HG02970 (cell line): Measurements from ENCODE around the gene ELK3.

ENCODE experiments used
- ATAC-seq: cut with Tn5 transposase; IDR thresholded peaks from one replicate; pipeline ENCODE4 v1.9.1; 2021; ENCODE audit warnings: mild to moderate bottlenecking, moderate library complexity, moderate number of reproducible peaks; ENCODE audit not compliant: unreplicated experiment, low FRiP score

ELK3 gene

DNA sequence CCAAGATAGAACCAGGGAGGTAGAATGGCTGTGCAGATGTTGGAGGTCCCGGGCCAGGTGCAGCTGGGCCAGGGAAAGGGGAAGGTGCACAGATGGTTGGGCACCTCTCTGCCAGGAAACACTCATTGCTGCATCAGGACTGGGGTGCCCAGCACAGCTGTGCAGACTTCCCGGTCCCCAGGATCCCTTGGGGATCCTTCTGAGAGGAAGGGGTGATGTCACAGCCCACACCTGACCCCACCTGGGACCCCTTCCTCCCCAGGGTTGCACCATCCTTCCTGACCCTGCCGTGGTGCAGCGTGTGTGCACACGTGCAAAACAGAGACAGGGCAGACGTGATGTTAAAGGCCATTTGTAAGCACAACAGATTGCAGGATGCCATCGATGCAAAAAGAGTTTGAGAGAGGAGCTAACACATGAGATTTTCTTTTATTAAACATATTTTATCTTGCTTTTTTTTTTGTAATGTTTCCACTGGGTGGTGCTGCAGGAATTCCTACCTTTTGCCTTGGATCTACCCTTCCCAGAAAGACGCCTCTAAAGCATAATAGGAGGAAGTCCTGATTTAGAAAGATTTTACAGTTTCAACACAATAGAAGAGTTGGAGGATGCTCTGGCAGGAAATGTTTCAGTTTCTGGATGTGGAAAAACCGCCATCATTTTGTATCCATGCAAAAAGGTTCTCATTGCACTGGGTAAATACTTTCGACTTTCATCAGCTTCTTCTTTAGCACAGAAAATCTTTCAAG, 14.8 kb downstream of the ELK3 start:
- no peak for ATAC-seq

DNA sequence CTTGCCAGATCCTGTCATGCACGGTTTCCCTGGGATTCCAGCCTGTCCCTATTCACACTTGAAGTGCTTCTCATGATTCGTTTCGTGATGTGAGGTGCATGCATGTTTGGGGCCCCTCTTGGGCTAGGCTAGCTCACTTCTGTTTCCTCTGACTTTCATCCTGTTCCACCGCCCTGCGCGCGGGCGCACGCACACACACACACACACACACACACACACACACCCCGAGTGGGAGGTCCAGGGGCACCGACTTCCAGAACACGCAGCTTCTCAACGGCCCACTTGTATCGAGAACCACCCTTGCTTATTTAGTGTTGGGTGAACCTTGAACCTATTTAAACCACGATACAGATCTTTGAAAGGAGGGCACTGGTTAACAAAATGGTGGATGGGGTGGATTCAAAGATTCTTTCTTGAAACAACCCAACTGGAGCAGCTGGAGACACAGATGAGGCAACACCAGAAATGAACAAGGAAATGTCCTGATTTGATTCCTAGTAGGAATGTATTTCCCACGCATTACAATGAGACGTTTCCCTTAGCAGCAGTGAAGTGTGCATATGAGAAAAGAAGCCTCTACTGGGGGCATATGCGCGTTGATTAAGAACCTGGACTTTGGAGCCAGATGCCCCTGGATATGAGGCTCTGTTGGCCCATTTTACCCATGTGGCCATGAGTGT, 16.3 kb downstream of the ELK3 start:
- ATAC-seq = no peak

DNA sequence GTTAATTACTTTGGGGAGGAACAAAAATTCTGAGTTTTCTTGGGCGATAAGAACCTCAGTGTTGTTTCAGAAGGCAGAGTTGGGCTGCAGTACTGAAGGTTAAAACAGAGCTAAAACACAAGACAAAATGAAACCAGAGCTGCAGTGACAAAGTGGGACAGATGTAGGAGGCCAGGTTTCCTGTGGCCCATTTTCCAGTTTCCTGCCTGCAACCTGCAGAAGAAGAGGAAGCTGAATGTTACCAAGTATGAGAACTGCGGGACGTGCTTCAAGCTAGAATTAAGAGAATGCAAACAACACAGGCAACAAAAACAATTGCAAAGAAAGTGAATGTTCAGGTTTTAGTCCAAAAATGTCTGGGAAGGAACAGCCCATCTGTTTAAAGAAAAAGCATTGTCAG, 17.8 kb downstream of the ELK3 start:
- no peak for ATAC-seq

DNA sequence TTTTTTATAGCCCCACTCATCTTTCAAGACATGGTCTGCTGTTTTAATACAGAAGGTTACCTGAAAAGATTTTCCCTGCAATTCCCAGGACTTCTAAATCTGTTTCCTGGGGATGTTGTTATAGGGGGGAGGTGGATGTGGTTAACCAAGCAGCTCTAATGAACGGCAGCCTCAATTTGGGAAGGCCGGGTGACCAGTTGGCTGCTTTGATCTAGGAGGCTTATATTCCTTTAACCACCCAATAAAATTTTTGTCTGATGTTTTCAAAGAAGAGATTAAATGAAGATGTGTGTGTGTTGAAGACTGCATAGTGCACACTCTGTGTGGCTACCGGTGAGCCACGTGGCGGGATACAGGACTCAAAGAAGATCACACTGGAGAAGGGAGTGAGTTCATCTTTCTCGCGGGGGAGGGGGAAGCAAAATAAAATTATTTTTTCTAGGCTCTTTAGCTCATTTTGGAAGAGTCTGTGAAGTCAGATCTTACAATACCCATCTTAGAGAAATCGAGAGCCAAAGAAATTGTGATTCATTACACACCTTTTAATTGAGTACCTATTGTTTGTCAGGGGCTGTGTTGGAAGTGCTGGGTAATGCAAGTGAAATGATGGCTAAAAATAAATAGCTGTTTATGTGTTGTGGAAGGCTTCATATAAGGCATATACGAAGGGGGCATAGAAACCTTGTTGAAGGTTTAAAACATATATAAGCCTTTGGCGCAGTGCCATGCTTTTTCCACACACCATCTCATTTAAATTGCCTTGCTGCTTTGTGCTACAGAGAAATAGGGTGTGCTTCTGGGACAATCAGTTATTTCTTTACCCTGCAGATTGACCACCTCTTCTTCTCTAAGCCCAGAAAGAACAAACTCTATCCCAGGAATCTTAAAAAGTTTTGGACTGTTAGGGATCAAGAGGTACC, 18.5 kb downstream of the ELK3 start:
- ATAC-seq = no peak

DNA sequence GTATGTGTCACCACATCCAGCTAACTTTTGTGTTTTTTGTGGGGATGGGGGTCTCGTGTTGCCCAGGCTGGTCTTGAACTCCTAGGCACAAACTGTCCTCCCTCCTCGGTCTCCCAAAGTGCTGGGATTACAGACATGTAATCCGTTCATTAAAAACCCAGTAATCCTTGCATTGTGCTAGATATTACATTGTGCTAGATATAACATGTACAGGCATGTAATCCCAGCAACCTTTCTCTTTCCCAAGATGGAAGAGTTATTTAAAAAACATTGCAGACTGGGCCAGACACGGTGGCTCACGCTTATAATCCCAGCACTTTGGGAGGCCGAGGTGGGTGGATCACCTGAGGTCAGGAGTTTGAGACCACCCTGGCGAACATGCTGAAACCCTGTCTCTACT, 19.7 kb downstream of the ELK3 start:
- ATAC-seq = no peak

DNA sequence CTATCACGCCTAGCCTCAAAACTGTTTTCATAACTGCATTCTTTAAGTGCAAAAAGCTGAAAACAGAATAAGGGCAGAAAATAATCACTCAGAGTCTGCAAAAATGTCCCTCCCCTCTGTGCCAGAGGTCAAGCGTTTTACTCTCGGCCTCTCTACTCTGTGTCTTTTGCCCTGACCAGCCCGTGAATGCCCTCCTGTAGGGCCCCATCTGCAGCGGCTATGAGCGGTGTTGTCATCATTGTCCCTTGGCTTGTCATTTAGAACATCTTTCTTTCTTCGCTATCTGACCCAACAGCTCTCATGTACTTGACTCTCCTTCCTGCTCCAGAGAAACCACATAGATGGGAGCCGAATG, 21.7 kb downstream of the ELK3 start:
- no peak for ATAC-seq

DNA sequence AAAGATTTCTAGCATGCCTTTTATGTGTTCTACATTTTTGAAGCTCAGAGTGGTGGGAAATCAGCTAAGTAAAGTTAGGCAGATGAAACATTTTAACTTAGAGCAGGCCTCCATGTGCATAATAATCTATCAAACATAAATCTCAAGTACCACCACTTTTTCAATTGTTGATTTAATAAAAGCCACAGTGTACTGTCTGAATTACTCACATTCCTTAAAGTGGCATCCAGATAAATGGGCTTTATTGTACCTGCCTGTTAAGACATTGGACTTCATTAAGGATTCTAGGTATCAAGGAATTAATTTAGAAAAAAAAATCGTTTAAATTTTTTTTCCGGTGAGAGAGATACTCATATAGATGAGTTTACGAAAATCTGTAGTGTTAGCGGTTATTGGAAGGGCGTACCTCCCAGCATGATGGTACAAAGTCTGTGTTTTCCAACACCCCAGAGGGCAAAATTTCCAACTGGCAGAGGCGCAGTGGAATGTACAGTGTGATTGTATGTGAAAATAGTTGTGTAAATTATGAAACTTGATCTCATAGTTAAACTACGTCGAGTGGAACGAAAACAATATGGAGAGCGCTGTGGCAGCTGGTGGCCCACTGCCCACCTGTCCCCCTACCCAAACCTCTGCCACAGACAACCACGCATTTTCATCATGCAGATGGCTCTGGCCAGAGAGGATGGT, 25.0 kb downstream of the ELK3 start:
- no peak for ATAC-seq

DNA sequence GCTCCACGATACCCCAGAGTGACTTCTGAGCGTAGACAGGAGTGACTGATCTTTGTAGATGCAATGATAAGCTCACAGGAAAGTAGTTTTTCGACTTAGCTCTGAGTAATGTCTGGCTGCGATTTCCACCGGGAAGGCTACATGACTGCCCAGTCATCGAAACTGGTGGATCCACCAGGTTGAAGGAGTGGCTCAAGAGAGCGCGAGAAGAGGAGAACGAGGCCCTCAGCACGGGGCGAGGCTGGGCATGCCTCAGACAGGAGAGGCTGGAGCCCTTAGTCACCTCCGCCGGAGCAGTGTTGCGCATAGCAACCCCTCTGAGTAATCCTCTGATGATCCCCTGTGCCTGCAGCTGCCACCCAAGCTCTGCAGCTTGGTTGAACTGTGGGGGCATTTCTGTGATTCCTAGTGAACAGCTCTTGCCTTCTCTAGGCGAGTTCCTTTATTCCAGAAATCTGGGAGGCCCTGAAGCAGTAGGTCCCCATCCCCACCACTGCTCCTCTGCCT, 25.6 kb downstream of the ELK3 start:
- no peak for ATAC-seq

DNA sequence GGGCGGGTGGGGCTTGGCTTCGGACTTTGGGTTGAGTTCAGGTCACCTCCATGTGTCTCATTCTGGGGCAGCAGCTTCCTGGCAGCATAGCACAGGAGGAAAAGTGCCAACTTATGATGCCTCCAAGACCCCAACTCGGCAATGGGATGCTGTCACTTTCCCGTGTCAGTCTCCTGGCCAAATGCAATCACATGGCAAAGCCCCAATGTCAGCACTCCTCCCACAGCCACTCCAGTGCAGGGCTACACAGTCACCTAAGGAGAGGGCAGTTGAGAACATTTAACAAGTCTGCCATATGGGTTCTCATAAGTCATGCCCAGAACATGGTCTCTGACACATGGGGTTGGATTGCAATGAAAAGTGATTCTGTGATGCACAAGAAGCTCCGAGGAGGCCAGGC, 26.7 kb downstream of the ELK3 start:
- no peak for ATAC-seq

DNA sequence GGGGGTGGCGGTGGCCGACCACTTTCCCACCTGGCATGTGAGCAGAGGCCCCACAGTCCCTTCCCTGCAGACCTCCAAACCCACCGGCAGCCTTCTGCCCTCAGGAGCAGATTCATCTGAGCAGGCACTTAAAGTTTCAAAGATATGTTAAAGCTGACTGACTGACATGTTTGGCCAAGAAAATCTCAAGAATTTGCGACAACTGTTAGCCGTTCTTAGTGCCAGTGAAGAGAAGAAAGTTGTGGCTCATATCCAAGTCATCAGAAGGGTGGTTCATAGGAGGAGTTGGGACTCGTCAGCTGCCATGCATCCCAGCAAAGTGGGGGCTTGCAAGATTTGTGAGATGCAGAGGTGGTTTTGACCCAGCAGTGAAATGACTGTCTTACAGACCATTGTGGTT, 27.2 kb downstream of the ELK3 start:
- no peak for ATAC-seq

DNA sequence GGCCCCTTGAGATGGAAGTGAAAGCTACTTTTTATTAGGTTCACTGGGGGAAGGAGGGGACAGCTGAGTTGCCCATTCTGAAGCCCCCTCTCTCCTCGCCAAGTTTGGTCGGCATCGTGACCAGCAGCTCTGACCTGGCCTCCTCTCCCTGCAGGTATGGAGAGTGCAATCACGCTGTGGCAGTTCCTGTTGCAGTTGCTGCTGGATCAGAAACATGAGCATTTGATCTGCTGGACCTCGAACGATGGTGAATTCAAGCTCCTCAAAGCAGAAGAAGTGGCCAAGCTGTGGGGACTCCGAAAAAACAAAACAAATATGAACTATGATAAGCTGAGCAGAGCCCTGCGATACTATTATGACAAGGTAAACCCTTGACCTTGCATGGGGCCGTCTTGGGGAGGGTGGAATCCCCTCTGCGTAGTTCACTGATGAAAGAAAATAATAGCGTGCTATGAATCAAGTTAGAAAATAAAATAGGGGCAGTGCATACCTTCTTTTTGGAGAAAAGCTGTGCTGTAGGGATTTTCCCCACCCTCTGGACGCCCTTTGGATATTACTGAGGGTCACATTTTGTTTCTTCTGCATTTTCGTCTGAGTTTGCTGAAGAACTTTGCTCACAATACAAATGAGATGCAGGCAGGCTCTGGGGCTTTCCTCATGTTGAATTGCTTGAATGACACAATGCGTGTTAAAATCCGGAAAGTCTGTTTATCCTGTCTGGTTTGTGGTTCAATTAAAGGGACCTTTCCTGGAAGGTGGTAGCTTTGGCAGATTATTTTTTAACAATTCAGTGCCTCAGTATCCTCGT, 29.4 kb downstream of the ELK3 start:
- ATAC-seq = no peak

DNA sequence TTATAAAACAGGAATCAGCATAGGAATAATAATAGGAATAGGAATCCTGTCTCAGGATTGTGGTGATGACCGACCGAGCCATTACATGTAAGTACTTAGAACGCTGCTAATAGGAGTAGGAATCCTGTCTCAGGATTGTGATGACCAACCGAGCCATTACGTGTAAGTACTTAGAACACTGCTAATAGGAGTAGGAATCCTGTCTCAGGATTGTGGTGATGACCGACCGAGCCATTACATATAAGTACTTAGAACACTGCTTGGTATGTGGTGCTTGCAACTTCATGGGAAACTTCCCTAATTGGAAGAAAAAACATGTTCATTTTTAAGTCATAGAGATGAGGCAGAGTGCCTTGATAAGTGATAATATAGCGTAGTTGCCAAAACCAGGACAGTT, 30.0 kb downstream of the ELK3 start:
- no peak for ATAC-seq

DNA sequence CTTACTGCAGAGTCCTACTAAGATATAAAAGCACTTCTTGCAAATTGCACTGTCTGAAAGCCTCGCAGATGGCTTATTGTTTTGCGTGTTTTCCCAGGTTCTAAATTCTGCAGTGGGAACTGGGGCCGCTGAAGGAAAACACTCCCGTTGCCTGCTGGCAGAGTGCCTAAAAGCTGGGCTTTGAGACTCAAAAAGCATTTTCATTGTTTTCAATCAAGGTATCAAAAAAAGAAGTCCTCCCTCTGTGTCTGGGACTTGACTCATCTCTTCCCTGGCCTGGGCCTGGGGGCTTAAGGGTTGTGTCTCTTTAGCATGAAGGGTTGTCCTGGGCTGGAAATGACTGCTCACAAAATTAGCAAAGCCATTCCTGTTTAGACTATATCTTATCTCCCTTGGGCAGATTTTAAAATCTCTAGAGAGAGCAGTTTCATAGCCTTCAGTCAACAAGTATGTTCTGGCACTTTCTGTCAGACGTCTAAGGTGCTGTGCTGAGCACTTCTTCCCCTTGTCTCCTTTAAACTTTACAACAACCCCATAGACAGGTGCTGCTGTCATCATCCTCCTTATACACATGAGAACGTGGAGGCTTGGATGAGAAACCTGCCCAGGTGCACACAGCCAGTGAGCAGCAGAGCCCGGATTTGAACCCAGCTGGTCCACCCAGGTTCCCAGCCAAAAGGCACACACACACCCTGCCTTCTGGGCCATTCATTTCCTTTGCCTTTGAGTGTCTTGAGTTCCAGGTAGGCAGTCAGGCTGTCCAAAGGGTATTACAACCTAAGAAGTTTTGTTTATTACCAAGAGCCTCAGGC, 31.1 kb downstream of the ELK3 start:
- no peak for ATAC-seq

DNA sequence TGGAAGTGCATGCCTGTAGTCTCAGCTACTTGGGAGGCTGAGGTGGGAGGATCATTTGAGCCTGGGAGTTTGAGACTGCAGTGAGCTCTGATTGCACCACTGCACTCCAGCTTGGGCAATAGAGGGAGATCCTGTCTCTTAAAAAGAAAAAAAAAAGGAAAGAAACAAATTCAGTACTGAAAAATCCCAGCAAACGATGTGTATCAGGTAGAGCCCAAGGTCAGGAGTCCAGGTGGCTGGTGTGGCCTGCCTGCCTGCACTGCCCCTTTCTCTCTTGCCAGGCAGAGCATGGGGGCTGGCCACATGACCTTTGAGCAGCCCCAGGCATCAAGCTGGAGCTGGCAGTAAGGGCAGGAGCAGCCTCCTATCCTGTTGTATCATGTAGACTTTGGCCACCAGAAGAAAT, 31.8 kb downstream of the ELK3 start:
- ATAC-seq = no peak

DNA sequence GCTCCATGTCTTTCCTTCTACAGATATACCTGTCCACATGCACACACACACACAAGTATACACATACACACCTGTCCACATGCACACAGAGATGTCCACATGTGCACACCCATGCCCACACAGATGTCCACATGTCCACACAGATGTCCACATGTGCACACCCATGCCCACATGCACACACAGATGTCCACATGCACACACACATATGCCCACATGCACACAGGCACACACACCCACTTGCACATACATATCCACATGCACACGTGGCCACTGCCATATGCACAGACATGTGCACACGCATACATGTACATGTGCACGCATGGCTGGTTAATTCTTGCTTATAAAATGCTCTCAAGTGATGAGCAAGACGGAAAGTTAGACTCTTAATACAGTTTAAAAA, 32.2 kb downstream of the ELK3 start:
- ATAC-seq = no peak

DNA sequence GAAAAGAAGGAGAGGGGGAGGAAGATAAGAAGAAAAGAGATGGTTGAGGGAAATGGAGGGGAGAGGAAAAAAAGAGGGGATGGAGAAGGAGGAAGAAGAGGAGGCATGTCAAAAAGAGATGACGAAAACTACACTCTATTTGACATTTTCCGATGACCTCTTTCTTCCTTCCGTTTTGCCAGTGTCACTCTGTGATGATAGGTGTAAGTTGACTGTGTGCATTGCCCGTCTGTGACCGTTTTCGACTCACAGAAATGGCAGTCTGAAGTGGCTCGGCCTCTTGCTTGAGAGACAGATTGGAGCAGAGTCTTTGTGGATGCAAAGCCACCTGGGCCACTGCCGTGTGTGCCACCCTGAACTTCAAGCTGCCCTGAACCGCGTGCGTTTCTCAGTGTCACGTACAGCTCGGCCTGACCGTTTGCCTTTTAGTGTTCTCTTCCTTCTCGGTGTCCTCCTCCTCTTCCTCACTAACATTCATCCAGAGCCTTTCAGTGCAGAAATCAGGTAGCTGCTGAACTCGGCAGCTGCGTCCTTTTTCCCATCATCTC, 32.7 kb downstream of the ELK3 start:
- ATAC-seq = no peak

DNA sequence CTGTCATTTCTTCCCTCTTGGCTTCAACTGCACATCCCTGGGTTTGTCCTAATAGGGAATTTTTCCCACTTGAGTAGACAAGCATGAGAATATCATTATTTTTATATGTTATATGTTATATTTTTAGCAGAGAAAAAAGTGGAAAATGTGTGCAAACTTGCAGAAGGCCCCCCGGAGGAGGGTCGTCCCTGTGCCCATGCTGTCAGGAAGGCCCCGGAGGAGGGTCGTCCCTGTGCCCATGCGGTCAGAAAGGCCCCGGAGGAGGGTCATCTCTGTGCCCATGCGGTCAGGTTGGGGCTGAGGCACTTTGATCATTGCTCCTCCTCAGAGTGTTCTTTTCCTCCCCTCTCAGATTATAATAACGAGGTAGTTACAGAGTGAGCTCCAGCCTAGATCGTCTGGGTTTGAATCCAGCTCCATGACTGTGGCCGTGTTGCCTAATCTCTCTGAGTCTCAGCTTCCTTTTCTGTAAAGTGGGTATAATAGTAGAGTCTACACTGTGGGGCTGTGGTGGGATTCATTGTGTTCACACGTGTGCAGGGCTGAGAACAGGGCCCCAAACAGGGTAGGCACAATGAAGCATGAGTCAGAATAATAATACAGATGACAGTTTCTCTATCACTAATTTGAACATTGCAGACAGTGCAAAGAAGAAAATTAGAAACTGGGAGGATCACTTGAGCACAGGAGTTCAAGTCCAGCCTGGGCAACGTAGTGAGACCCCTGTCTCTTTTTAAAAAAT, 33.4 kb downstream of the ELK3 start:
- no peak for ATAC-seq
